Measurements from ENCODE around the gene PGM2.

The PGM2 gene

GRCh38 chr4:37836274-37836673 lies 9.8 kb downstream of the PGM2 start:
- H3K36me3 ChIP-seq (ENCODE audit: control insufficient read depth, insufficient read depth, low read length, severe bottlenecking) = peaks cover 24% of the 10 kb centered on the region

DNA sequence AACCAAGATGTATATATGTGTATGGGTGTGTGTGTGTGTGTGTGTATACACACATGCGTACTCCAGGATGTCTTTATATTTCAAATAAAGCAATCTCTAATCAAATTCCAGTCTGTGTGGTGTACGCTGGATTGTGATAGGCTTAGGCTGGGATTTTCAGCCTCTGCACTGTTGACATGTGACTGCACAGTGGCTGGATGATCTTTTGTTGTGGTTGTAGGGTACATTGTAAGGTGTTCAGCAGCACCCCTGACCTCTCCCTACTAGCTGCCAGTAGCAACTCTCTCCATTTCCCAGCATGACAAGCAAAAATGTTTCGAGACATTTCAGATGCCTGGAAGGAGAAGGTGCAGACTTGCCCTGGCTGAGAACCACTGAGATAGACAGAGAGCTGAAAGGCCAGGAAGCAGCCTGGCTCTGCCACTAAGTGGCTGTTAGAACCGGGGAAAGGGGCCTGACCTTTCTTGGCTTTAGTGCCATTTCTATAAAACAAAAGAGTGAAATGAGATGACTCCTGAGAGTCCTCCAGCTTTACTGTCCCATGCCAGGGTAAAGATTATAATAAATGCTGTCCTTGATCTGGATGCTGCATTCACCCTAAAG lies 10.5 kb downstream of the PGM2 start:
- no peak overlapping the region for H3K4me3 ChIP-seq (ENCODE audit: low read length)
- no peak for DNase-seq (ENCODE audit: low read depth)
- H3K9me3 ChIP-seq (ENCODE audit: control insufficient read depth, low read length) = no peaks in the 10 kb centered on the region
- no peaks in the 10 kb centered on the region for H3K27me3 ChIP-seq (replicated peaks; ENCODE audit: control insufficient read depth, insufficient read depth, low read length)
- H3K36me3 ChIP-seq (ENCODE audit: control insufficient read depth, insufficient read depth, low read length, severe bottlenecking) = peaks cover 23% of the 10 kb centered on the region
- H3K4me1 ChIP-seq (ENCODE audit: control insufficient read depth, insufficient read depth, low read length) = peaks cover 3% of the 10 kb centered on the region
- H3K9ac ChIP-seq (ENCODE audit: low read length) = no peak overlapping the region

More at GRCh38 chr4:37836274-37836673, 9.8 kb downstream of the PGM2 start:
- Histone ChIP-seq H3K4me1 (ENCODE audit: control insufficient read depth, insufficient read depth, low read length) (peaks cover 3% of the 10 kb centered on the region), H3K9ac (ENCODE audit: low read length) (no peak overlapping the region), H3K9me3 (ENCODE audit: control insufficient read depth, low read length) (no peaks in the 10 kb centered on the region), H3K27me3 (replicated peaks; ENCODE audit: control insufficient read depth, insufficient read depth, low read length) (no peaks in the 10 kb centered on the region), H3K4me3 (ENCODE audit: low read length) (no peak overlapping the region)
- DNase-seq (ENCODE audit: low read depth) = no peak

- Histone ChIP-seq H3K9me3 (ENCODE audit: control insufficient read depth, low read length) (no peaks in the 10 kb centered on the region), H3K4me3 (ENCODE audit: low read length) (no peak overlapping the region), H3K36me3 (ENCODE audit: control insufficient read depth, insufficient read depth, low read length, severe bottlenecking) (peaks cover 22% of the 10 kb centered on the region), H3K9ac (ENCODE audit: low read length) (no peak overlapping the region), H3K27me3 (replicated peaks; ENCODE audit: control insufficient read depth, insufficient read depth, low read length) (no peaks in the 10 kb centered on the region), H3K4me1 (ENCODE audit: control insufficient read depth, insufficient read depth, low read length) (peaks cover 3% of the 10 kb centered on the region)
- peak; percentile 7 for DNase-seq (ENCODE audit: low read depth)
These were observed 11.0 kb downstream of the PGM2 start for GRCh38 chr4:37837446-37837845.

DNA sequence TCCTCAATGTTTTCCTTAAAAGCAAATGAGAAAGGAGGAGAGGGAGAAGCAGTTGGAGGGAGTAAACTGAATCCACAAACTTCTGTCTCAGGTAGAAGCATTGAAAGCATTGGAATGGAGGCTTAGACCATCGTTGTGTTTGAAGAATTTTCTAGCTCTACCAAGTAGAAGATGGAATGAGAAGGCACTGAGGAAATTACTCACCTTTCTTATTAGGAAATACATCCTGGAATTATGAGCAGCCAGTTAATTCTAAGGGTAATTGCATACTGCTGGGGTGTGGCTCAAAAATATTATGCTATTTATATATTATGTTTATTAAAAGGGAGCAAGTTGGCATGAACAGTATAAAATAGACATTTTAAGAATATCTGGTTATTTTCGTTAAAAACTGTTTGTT lies 12.9 kb downstream of the PGM2 start:
- Histone ChIP-seq H3K4me1 (ENCODE audit: control insufficient read depth, insufficient read depth, low read length) (peaks cover 3% of the 10 kb centered on the region), H3K9ac (ENCODE audit: low read length) (no peak overlapping the region), H3K36me3 (ENCODE audit: control insufficient read depth, insufficient read depth, low read length, severe bottlenecking) (peaks cover 22% of the 10 kb centered on the region), H3K27me3 (replicated peaks; ENCODE audit: control insufficient read depth, insufficient read depth, low read length) (no peaks in the 10 kb centered on the region), H3K4me3 (ENCODE audit: low read length) (no peak overlapping the region), H3K9me3 (ENCODE audit: control insufficient read depth, low read length) (no peaks in the 10 kb centered on the region)
- no peak for DNase-seq (ENCODE audit: low read depth)

- Histone ChIP-seq H3K9ac (ENCODE audit: low read length) (no peak overlapping the region), H3K27me3 (replicated peaks; ENCODE audit: control insufficient read depth, insufficient read depth, low read length) (no peaks in the 10 kb centered on the region), H3K9me3 (ENCODE audit: control insufficient read depth, low read length) (no peaks in the 10 kb centered on the region), H3K4me1 (ENCODE audit: control insufficient read depth, insufficient read depth, low read length) (no peaks in the 10 kb centered on the region), H3K36me3 (ENCODE audit: control insufficient read depth, insufficient read depth, low read length, severe bottlenecking) (peaks cover 40% of the 10 kb centered on the region), H3K4me3 (ENCODE audit: low read length) (no peak overlapping the region)
- no peak for DNase-seq (ENCODE audit: low read depth)
These were observed 17.7 kb downstream of the PGM2 start for GRCh38 chr4:37844204-37844603.

- Histone ChIP-seq H3K4me3 (ENCODE audit: low read length) (no peak overlapping the region), H3K4me1 (ENCODE audit: control insufficient read depth, insufficient read depth, low read length) (no peaks in the 10 kb centered on the region), H3K36me3 (ENCODE audit: control insufficient read depth, insufficient read depth, low read length, severe bottlenecking) (peaks cover 35% of the 10 kb centered on the region), H3K9me3 (ENCODE audit: control insufficient read depth, low read length) (no peaks in the 10 kb centered on the region), H3K27me3 (replicated peaks; ENCODE audit: control insufficient read depth, insufficient read depth, low read length) (no peaks in the 10 kb centered on the region), H3K9ac (ENCODE audit: low read length) (no peak overlapping the region)
- DNase-seq (ENCODE audit: low read depth) = no peak
These were observed 18.7 kb downstream of the PGM2 start for GRCh38 chr4:37845201-37845600.

- peaks cover 26% of the 10 kb centered on the region for H3K36me3 ChIP-seq (ENCODE audit: control insufficient read depth, insufficient read depth, low read length, severe bottlenecking)
- DNase-seq (ENCODE audit: low read depth) = no peak
These were observed 20.9 kb downstream of the PGM2 start for GRCh38 chr4:37847311-37847884.

GRCh38 chr4:37852376-37852775 lies 25.9 kb downstream of the PGM2 start:
- Histone ChIP-seq H3K4me3 (ENCODE audit: low read length) (no peak overlapping the region), H3K9ac (ENCODE audit: low read length) (no peak overlapping the region), H3K4me1 (ENCODE audit: control insufficient read depth, insufficient read depth, low read length) (no peaks in the 10 kb centered on the region), H3K36me3 (ENCODE audit: control insufficient read depth, insufficient read depth, low read length, severe bottlenecking) (peaks cover 11% of the 10 kb centered on the region), H3K27me3 (replicated peaks; ENCODE audit: control insufficient read depth, insufficient read depth, low read length) (no peaks in the 10 kb centered on the region), H3K9me3 (ENCODE audit: control insufficient read depth, low read length) (no peaks in the 10 kb centered on the region)
- DNase-seq (ENCODE audit: low read depth) = no peak

More at GRCh38 chr4:37847311-37847884, 20.9 kb downstream of the PGM2 start:
- H3K4me3 ChIP-seq (ENCODE audit: low read length) = no peak overlapping the region
- no peaks in the 10 kb centered on the region for H3K9me3 ChIP-seq (ENCODE audit: control insufficient read depth, low read length)
- H3K27me3 ChIP-seq (replicated peaks; ENCODE audit: control insufficient read depth, insufficient read depth, low read length) = no peaks in the 10 kb centered on the region
- no peaks in the 10 kb centered on the region for H3K4me1 ChIP-seq (ENCODE audit: control insufficient read depth, insufficient read depth, low read length)
- no peak overlapping the region for H3K9ac ChIP-seq (ENCODE audit: low read length)

DNA sequence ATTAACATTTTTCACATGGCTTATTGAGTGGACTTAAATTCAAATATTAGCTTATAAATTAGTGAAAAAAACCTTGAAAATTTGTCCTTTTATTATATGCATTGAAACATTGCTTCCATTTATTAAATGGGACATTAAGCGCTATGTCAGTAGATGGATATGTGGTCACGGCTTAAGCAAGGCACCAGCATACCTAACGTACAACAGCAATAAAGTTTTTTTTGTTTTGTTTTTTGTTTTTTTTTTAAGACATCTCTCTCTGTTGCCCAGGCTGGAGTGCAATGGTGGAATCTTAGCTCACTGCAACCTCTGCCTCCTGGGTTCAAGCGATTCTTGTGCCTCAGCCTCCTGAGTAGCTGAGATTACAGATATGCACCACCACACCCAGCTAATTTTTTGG lies 31.6 kb downstream of the PGM2 start:
- Histone ChIP-seq H3K36me3 (ENCODE audit: control insufficient read depth, insufficient read depth, low read length, severe bottlenecking) (peaks cover 7% of the 10 kb centered on the region), H3K4me1 (ENCODE audit: control insufficient read depth, insufficient read depth, low read length) (no peaks in the 10 kb centered on the region), H3K4me3 (ENCODE audit: low read length) (no peak overlapping the region), H3K9me3 (ENCODE audit: control insufficient read depth, low read length) (no peaks in the 10 kb centered on the region), H3K9ac (ENCODE audit: low read length) (no peak overlapping the region), H3K27me3 (replicated peaks; ENCODE audit: control insufficient read depth, insufficient read depth, low read length) (no peaks in the 10 kb centered on the region)
- DNase-seq (ENCODE audit: low read depth) = no peak

- H3K4me3 ChIP-seq (ENCODE audit: low read length) = no peak overlapping the region
- no peaks in the 10 kb centered on the region for H3K9me3 ChIP-seq (ENCODE audit: control insufficient read depth, low read length)
- no peak overlapping the region for H3K9ac ChIP-seq (ENCODE audit: low read length)
- H3K4me1 ChIP-seq (ENCODE audit: control insufficient read depth, insufficient read depth, low read length) = no peaks in the 10 kb centered on the region
- no peaks in the 10 kb centered on the region for H3K27me3 ChIP-seq (replicated peaks; ENCODE audit: control insufficient read depth, insufficient read depth, low read length)
- H3K36me3 ChIP-seq (ENCODE audit: control insufficient read depth, insufficient read depth, low read length, severe bottlenecking) = peaks cover 9% of the 10 kb centered on the region
- peak; percentile 63 for DNase-seq (ENCODE audit: low read depth)
These were observed 32.4 kb downstream of the PGM2 start for GRCh38 chr4:37858872-37859271.

- no peaks in the 10 kb centered on the region for H3K9me3 ChIP-seq (ENCODE audit: control insufficient read depth, low read length)
- DNase-seq (ENCODE audit: low read depth) = no peak
- no peaks in the 10 kb centered on the region for H3K27me3 ChIP-seq (replicated peaks; ENCODE audit: control insufficient read depth, insufficient read depth, low read length)
- H3K4me1 ChIP-seq (ENCODE audit: control insufficient read depth, insufficient read depth, low read length) = peaks cover 2% of the 10 kb centered on the region
- peaks cover 9% of the 10 kb centered on the region for H3K36me3 ChIP-seq (ENCODE audit: control insufficient read depth, insufficient read depth, low read length, severe bottlenecking)
- H3K9ac ChIP-seq (ENCODE audit: low read length) = no peak overlapping the region
- no peak overlapping the region for H3K4me3 ChIP-seq (ENCODE audit: low read length)
These were observed 33.8 kb downstream of the PGM2 start for GRCh38 chr4:37860266-37860665.

DNA sequence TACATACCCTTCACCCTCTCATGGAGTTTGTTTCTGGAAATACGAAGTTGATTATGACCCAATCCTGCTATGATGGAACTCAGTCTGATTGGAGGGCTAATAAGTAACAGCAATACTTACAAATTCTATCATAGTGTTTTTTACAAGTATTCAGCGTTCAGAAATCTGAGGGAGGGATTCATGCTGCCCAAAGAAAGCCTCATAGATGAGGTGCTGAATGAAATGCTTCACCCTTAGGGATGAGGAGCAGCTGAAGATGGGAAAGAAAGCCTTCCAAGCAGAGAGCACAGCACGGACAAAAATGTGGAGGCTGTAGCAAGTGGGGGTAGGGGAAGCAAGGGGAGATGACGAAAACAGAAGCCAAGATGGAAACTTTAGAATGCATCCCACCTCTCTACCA lies 36.5 kb downstream of the PGM2 start:
- no peak for DNase-seq (ENCODE audit: low read depth)
- Histone ChIP-seq H3K9ac (ENCODE audit: low read length) (no peak overlapping the region), H3K9me3 (ENCODE audit: control insufficient read depth, low read length) (no peaks in the 10 kb centered on the region), H3K4me1 (ENCODE audit: control insufficient read depth, insufficient read depth, low read length) (peaks cover 9% of the 10 kb centered on the region), H3K27me3 (replicated peaks; ENCODE audit: control insufficient read depth, insufficient read depth, low read length) (no peaks in the 10 kb centered on the region), H3K36me3 (ENCODE audit: control insufficient read depth, insufficient read depth, low read length, severe bottlenecking) (peaks cover 9% of the 10 kb centered on the region), H3K4me3 (ENCODE audit: low read length) (no peak overlapping the region)

All from adipocyte (in vitro differentiated cells).